ENCODE results near the gene MB21D2.
"Not testable (repeated sequence)": the region's sequence is repeated elsewhere in the genome, so short reads cannot be mapped to it uniquely, and the experiment has no call there.

The MB21D2 gene

GRCh38 chr3:192860454-192860853 is 57.2 kb downstream of the MB21D2 start:
- no peak for DNase-seq (ENCODE audit: low read depth in 2 of 2)

DNA sequence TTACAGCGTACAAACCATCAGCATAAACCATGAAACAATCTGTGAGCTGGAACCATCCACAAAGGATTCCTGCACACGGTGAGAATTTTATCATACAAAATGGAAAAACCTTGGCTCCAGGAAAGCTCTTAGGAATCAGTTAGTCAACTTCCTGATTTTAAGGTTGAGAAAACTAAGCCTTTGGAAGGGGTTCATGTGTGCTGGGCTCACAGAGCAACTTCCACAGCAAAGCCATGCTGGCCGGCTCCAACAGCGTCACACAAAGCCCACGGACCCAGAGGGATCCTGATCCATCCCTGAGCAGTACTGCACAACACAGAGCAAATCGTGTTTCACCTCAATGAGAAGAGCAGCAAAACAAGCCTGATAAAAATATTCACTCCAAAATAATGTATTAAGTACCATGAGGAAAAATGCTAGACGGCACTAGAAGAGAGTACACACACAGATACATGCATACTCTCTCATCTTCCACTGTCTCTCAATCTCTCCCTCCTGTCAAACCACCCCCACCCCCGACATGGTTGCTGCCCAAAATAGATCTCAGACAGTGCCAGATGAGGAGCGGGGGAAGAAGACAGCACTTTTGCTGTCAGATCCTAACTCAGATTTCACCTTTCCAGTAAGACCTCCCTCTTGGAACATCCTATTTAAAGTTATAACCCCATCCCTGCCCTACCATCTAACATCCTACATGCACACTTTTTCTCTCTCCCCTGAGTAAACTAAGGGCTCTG is 58.6 kb downstream of the MB21D2 start:
- no peak for DNase-seq (ENCODE audit: low read depth in 2 of 2)

DNA sequence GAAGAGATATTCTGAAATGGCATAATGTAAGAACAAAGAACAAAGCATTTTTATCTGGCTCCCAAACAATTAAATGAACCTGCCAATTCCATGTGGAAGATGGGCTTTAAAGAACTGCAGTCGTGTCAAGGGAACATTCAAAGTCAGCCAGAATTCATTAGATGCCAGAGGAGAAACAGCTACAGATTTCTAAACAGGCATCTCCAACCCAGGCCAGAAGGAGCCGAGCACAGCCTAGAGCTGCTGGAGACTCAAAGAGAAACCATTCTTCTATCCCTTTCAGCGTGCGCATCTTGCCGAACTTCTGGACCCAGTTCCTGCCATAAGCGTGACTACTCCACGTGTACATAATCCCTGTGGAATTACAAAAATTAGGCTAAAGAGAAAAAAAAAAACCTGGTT is 60.4 kb downstream of the MB21D2 start:
- no peak for DNase-seq (ENCODE audit: low read depth in 2 of 2)

GRCh38 chr3:192855434-192855833 is 62.2 kb downstream of the MB21D2 start:
- no peak for DNase-seq (ENCODE audit: low read depth in 2 of 2)

- no peak for DNase-seq (ENCODE audit: low read depth in 2 of 2)
These were observed 65.8 kb downstream of the MB21D2 start for GRCh38 chr3:192851821-192852372.

- DNase-seq (ENCODE audit: low read depth in 2 of 2), result peak; percentile 24 to 47
These were observed 67.1 kb downstream of the MB21D2 start for GRCh38 chr3:192850451-192850981.

GRCh38 chr3:192849821-192850220 is 67.8 kb downstream of the MB21D2 start:
- not testable (repeated sequence) for DNase-seq (ENCODE audit: low read depth in 2 of 2)

GRCh38 chr3:192848371-192849233 is 69.1 kb downstream of the MB21D2 start:
- DNase-seq (ENCODE audit: low read depth in 2 of 2), result no peak

- DNase-seq (ENCODE audit: low read depth in 2 of 2), result no peak
These were observed 69.7 kb downstream of the MB21D2 start for GRCh38 chr3:192847941-192848340.

- no peak for DNase-seq (ENCODE audit: low read depth in 2 of 2)
These were observed 72.2 kb downstream of the MB21D2 start for GRCh38 chr3:192845526-192845855.

- no peak for DNase-seq (ENCODE audit: low read depth in 2 of 2)
These were observed 72.7 kb downstream of the MB21D2 start for GRCh38 chr3:192844836-192845525.

DNA sequence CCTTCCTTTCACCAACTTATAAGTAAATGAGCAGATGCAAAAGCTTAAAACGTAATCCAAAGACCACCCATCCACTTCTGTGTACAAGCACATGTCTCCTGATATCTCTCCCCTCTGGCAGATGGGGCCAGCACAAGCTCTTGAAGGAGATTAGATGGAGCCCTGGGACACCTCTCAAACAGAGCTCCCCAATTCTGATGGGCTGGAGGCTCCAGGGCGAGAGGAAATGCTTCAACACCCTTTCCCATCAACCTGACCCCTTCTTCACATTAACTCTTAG is 73.2 kb downstream of the MB21D2 start:
- DNase-seq (ENCODE audit: low read depth in 2 of 2), result no peak

GRCh38 chr3:192843723-192844485 is 73.8 kb downstream of the MB21D2 start:
- no peak for DNase-seq (ENCODE audit: low read depth in 2 of 2)

DNA sequence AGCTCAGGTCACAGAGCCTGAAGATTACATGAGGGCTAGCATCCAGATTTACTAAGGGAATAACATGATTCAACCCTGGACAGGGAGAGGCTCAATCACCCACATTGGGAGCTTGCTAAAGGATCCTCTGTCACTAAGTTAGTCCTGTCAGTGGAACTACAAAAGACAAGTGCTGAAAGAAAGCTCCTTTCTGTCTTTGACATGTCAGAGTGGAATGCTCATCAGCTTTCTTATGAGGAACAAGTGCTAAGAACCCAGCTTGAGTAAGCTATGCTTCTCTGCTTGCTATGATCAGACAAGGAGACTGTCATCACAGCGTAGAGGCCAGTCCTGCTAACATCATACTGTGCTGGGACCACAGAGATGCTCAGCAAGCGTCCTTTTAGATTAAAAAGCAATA is 74.5 kb downstream of the MB21D2 start:
- DNase-seq (ENCODE audit: low read depth in 2 of 2), result no peak

GRCh38 chr3:192842711-192843110 is 74.9 kb downstream of the MB21D2 start:
- no peak for DNase-seq (ENCODE audit: low read depth in 2 of 2)

DNA sequence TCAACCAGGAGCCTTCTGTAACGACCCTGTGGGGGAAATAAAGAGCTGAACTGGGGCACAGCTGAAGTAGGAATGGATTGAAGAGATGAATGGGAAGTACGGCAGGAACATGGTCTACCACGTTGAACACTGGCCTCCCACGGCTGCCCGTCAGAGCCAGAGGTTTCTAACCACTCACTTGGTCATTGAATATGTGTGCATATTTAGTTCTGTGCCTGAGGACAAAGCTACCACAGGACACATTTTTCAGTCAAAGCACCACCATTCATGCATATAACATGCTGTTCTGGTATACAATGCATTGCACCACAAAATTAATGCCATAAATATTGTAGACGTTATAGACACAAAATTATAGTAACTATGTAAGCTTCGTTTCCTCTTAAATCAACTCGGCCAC is 75.5 kb downstream of the MB21D2 start:
- DNase-seq (ENCODE audit: low read depth in 2 of 2), result no peak

DNA sequence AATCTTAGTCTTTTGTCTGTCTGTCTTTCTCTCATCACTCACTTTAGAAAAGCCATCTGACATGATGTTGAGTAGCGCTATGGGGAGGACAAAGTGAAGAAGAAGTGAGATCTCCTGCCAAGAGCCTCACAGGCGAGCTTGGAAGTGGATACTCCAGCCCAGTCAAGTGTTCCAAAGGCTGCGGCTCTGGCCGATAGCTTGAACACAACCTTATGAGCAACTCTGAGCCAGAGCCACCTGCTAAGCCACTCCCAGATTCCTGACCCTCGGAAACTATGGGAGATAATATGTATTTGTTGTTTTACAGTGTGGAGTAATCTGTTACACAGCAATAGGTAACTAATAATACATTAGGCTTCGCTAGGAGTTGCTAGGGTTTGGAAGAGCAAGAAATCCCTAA is 76.2 kb downstream of the MB21D2 start:
- DNase-seq (ENCODE audit: low read depth in 2 of 2), result no peak

DNA sequence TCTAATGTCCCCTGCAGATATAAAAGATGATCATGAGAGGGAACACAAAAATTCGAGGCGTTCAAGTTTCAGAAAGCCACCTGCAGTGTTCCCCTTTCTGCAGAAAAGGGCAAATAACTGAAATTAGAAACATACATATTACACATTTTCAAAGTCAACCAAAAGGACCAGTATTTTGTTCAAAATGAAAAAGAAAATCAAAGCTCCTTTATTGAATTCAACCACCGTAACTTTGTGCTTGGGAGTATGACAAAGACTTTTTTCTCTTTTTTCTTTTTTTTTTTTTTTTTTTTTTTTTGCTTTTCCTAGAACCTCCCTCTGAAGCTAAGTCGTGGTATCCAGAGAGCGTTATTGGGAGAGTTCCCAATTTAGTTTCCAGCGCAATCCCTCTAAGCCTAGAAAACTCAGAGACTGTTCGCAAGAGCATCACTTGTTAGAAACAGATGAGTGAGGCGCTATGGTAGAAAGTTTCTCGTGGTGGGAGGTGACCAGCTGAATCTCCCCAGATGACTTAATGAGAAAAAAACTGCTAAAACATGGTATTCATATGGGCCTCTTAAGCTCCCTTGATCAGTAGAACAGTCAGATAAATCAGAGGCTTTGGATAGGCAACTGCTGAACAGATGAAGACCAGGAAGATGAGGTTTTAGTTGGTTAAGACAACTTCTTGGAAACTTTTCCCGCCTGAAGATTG is 77.4 kb downstream of the MB21D2 start:
- no peak for DNase-seq (ENCODE audit: low read depth in 2 of 2)

- DNase-seq (ENCODE audit: low read depth in 2 of 2), result no peak
These were observed 81.5 kb downstream of the MB21D2 start for GRCh38 chr3:192835818-192836815.

- DNase-seq (ENCODE audit: low read depth in 2 of 2), result no peak
These were observed 83.2 kb downstream of the MB21D2 start for GRCh38 chr3:192834428-192834827.
